Vagina (tissue), 2 donors: Measurements from ENCODE around the gene YAP1. TPM values are rescaled to one million over a fixed set of nuclear protein-coding genes. Genes with fewer than 3 reads are reported as not detected.
A peak's percentile ranks its signal among the peaks of the same experiment; 100 is the strongest.

Source experiments
- DNase-seq, 2 donors: peaks; one replicate each; pipeline ENCODE4 v3.0.0-alpha.2; 2017; ENCODE audit errors: extremely low spot score in 2 of 2
- H3K27ac ChIP-seq: fragments of 200-600 bp; sonication (generic); one replicate; pipeline ENCODE4 v1.5.1; 2019
- H3K27me3 ChIP-seq: fragments of 200-600 bp; sonication (generic); one replicate; pipeline ENCODE4 v1.5.1; 2019
- H3K36me3 ChIP-seq, 2 donors: fragments of 200-600 bp; sonication (generic); one replicate each; pipeline ENCODE4 v1.5.1; 2017 to 2019
- H3K4me1 ChIP-seq: fragments of 200-600 bp; sonication (generic); one replicate; pipeline ENCODE4 v1.5.1; 2019
- H3K4me3 ChIP-seq, 2 donors: fragments of 200-600 bp; sonication (generic); 1 replicate in 1 of 2; 2 replicates in 1 of 2; pipeline ENCODE4 v1.5.1; 2016 to 2019
- H3K9me3 ChIP-seq: fragments of 200-600 bp; sonication (generic); one replicate; pipeline ENCODE4 v1.5.1; 2019
- POLR2A ChIP-seq, 2 donors: fragments of 450-650 bp; IDR thresholded peaks; one replicate each; pipeline ENCODE4 v1.6.1; 2017; ENCODE audit warnings: antibody characterized with exemption in 2 of 2, mild to moderate bottlenecking in 2 of 2, moderate library complexity in 2 of 2
- POLR2AphosphoS5 ChIP-seq, 2 donors: sonication (generic); formaldehyde crosslinking; IDR thresholded peaks; one replicate each; pipeline ENCODE4 v1.9.0; 2017; ENCODE audit warnings: antibody characterized with exemption in 2 of 2, mild to moderate bottlenecking in 2 of 2, low read depth in 1 of 2; ENCODE audit not compliant: insufficient read depth in 1 of 2
- intact Hi-C: fragments of 100-400 bp; cut with DNase I; formaldehyde crosslinking; loops from one replicate; pipeline ENCODE4 v1.15.1; 2023
- total RNA-seq: library from RNA; depleted of rRNA; stranded (reverse); fragments of >200 nt; gene quantifications from one replicate; pipeline ENCODE4 v1.2.3, GENCODE V29; 2016
- TF ChIP-seq, protein P1 (sequence below), 3 experiments: fragments of 450-650 bp in 2 of 3; fragments of 200-600 bp in 1 of 3; sonication (generic) in 1 of 3; IDR thresholded peaks; one replicate each; pipeline ENCODE4 v1.5.1; 2017 to 2019; ENCODE audit warnings: antibody characterized with exemption in 3 of 3, mild to moderate bottlenecking in 2 of 3, moderate library complexity in 2 of 3

Gene YAP1
- total RNA-seq, 1 donor from 2014 or later, result 232 TPM

DNA sequence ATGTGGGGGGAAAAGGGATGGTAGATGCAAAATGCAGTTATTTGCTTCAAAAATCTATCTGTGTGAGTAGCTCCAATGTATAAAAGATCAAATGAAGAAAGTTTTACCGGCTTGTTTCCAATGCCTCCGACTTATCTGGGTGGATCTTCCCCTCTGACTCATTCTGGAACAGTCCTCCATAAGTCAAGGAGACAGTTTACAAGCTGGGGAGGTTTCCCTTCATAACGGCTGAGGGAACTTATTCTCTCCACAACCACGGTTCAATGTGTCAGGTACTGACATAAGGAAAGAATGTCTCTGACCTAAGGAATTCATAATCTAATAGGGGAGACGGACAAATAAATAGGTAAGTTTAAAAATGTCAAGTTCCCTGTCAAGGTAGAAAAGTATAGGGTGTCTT lies 157.4 kb downstream of the YAP1 start:
- no peak for DNase-seq
- intact Hi-C loops, result no loop called here

DNA sequence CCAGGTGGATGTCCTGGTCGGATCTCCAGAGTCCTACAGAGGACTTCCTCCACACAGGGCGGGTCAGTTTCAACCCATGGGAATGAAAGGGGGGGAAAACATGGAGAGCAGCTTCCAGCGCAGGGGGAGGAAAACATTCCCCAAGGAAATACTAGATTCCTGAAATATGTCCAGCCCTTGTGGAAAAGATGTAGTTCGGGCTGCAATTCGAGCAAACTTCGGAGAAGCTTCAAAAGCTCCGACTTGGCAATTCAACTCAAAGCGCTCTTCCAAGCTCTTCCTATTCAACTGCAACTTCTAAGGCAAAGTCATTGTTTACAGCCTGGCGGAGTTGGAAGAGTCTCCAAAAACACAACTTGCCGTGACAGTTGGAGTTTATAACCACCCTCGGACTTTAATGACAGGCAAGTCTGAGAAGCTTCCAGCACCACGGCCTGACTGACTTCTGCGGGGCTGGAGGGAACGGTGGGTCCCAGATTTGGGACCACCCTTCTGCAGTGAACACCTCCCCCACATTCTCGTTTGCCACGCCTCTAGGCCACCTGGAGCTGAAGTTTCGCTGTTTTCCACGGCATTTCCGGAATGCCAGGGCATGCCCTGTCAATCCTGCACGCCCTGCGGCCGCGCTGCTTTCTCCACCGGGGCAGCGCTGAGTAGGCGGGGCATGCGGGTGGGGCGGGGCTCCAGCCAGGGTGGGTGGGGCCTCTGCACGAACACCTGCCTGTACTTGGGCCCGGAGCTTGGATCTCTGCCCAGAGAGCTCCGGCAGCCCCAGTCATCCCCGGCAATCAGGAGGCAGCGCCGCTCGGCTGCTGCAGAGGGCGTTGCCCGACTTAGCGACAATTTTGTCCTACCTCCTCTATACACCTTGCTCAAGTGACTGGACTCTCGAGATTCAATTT lies 158.1 kb downstream of the YAP1 start:
- H3K4me1 ChIP-seq, result peaks cover 23% of the 10 kb centered on the region
- peak overlapping the region; percentile 39 to 56 for H3K4me3 ChIP-seq
- H3K36me3 ChIP-seq, result no peaks in the 10 kb centered on the region
- intact Hi-C loops, result no loop called here
- TF ChIP-seq POLR2AphosphoS5 (IDR thresholded peaks at IDR 0.05; ENCODE audit: insufficient read depth in 1 of 2, low read depth in 1 of 2) (peak; percentile 43 to 65), POLR2A (IDR thresholded peaks at IDR 0.05) (no peak)
- TF ChIP-seq, protein P1, sequence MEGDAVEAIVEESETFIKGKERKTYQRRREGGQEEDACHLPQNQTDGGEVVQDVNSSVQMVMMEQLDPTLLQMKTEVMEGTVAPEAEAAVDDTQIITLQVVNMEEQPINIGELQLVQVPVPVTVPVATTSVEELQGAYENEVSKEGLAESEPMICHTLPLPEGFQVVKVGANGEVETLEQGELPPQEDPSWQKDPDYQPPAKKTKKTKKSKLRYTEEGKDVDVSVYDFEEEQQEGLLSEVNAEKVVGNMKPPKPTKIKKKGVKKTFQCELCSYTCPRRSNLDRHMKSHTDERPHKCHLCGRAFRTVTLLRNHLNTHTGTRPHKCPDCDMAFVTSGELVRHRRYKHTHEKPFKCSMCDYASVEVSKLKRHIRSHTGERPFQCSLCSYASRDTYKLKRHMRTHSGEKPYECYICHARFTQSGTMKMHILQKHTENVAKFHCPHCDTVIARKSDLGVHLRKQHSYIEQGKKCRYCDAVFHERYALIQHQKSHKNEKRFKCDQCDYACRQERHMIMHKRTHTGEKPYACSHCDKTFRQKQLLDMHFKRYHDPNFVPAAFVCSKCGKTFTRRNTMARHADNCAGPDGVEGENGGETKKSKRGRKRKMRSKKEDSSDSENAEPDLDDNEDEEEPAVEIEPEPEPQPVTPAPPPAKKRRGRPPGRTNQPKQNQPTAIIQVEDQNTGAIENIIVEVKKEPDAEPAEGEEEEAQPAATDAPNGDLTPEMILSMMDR (IDR thresholded peaks at IDR 0.05), result peak in 1 of 3 experiments; percentile 21
- H3K9me3 ChIP-seq, result no peaks in the 10 kb centered on the region
- DNase-seq, result peak in 1 of 2 donors; percentile 96
- peak overlapping the region; percentile 85 for H3K27ac ChIP-seq
- no peaks in the 10 kb centered on the region for H3K27me3 ChIP-seq

More for the DNA sequence above, 157.4 kb downstream of the YAP1 start:
- H3K9me3 ChIP-seq, result no peaks in the 10 kb centered on the region
- no peaks in the 10 kb centered on the region for H3K36me3 ChIP-seq
- TF ChIP-seq, protein P1 (IDR thresholded peaks at IDR 0.05), result no peak
- TF ChIP-seq POLR2AphosphoS5 (IDR thresholded peaks at IDR 0.05; ENCODE audit: insufficient read depth in 1 of 2, low read depth in 1 of 2), result peak in 1 of 2 donors; percentile 81
- no peak for TF ChIP-seq POLR2A (IDR thresholded peaks at IDR 0.05)
- peak overlapping the region; percentile 39 to 56 for H3K4me3 ChIP-seq
- H3K27ac ChIP-seq, result peak overlapping the region; percentile 85
- H3K27me3 ChIP-seq, result no peaks in the 10 kb centered on the region
- H3K4me1 ChIP-seq, result peaks cover 23% of the 10 kb centered on the region

DNA sequence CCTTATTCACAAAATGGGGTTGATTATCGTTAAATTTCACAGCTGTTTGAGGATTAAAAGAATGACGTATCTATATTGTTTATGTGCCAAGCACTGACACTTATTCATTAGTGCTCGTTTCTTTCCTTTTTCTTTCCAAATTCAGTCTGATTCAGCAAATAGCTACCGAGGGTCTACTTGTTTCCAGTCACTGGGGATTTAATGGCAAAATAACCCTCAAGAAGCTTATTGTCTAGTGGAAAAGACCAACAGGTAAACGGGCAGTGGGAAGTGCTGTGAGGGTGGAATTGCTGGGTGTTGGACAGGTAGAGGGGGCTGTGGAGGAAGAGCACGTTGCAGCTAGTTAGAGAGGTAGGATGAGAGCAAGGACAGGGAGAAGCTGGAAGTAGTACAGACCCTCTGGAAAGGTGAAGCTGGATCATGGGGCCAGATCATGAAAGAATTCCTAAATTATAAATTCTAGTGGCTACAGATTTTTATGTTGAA lies 158.8 kb downstream of the YAP1 start:
- H3K4me1 ChIP-seq, result peaks cover 23% of the 10 kb centered on the region
- no peaks in the 10 kb centered on the region for H3K9me3 ChIP-seq
- no peaks in the 10 kb centered on the region for H3K27me3 ChIP-seq
- TF ChIP-seq POLR2AphosphoS5 (IDR thresholded peaks at IDR 0.05; ENCODE audit: insufficient read depth in 1 of 2, low read depth in 1 of 2) (no peak), POLR2A (IDR thresholded peaks at IDR 0.05) (no peak)
- TF ChIP-seq, protein P1 (IDR thresholded peaks at IDR 0.05), result peak in 1 of 3 experiments; percentile 3
- H3K27ac ChIP-seq, result peak overlapping the region; percentile 85
- H3K4me3 ChIP-seq, result peak overlapping the region; percentile 39 to 56
- no peaks in the 10 kb centered on the region for H3K36me3 ChIP-seq
- DNase-seq, result no peak
- intact Hi-C loops, result no loop called here

DNA sequence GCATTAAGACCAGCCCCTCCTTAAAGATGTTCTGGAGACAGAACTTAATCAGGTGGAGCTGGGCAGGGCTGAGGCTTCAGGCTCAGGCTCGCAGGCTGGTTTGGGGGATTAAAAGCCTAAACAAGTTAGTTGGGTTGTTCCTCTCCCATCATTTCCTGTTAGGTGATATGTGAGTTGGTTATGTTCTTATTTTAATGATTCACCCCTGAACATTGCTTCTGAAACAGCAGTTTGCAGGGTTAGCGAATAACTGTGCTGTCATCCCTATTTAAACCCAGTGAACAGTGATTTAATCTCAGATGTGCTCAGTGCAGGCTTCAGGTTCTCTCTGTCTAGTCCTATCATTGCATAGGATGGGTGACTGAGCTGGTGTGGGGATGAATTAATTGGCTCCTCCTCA lies 159.7 kb downstream of the YAP1 start:
- no peak for DNase-seq
- intact Hi-C loops, result no loop called here
- Histone ChIP-seq H3K9me3 (no peaks in the 10 kb centered on the region), H3K4me1 (peaks cover 23% of the 10 kb centered on the region), H3K27ac (peak overlapping the region; percentile 85), H3K36me3 (no peaks in the 10 kb centered on the region), H3K4me3 (no peak overlapping the region), H3K27me3 (no peaks in the 10 kb centered on the region)
- peak in 1 of 2 donors; percentile 74 for TF ChIP-seq POLR2AphosphoS5 (IDR thresholded peaks at IDR 0.05; ENCODE audit: insufficient read depth in 1 of 2, low read depth in 1 of 2)
- TF ChIP-seq, protein P1 (IDR thresholded peaks at IDR 0.05), result no peak
